ENCODE data around the gene DOLPP1. TPM values are rescaled to one million over a fixed set of nuclear protein-coding genes. Genes with fewer than 3 reads are reported as not detected.
A peak's percentile ranks its signal among the peaks of the same experiment; 100 is the strongest.

DOLPP1 gene
- total RNA-seq, 1 donor from 2014 or later, result 9.5 TPM

DNA sequence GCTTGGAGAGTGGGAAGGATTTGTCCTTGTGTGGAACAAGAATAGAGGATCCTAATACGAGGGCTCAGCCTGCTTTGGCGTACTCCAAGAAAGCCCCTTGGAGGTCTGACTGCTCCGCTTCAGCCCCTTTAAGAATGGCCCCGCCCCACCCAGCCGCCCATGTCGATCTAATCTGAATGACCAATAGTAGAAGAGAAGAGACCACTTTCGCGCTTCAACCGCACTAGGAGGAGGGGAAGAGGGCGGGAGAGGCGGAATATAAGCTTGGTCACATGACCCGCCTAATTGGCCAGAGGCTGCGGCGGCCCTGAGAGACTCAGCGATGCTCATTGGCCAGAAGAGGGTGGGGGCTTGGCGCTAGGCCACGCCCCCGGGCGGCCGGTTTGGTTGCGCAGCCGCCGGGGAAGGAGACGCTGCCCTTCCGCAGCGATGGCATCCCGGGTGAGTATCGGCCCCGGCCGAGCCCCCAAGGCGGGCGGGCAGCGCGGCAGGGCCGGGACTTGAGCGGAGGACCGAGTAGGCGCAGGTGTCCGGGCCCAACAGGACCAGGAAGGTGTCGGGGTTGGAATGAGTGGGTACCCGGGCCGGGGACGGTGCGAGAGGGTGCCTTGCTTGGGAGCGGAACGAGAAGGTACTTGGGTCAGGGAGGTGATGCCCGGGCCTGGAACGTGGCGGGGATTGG lies 44.5 kb upstream of the DOLPP1 start, which contains the start of gene MIGA2:
Gene MIGA2 (plus strand): TSS at position 386 of the 682 bp plus-strand sequence. CDS start 3,969 bp downstream, outside the sequence.
- Histone ChIP-seq H3K27ac (peak within 1 kb of the TSS; percentile 84), H3K4me3 (peak within 1 kb of the TSS; percentile 99), H3K9me3 (no peaks in the 10 kb centered on the region), H3K4me1 (peaks cover 15% of the 10 kb centered on the region), H3K36me3 (peaks cover 15% of the 10 kb centered on the region), H3K27me3 (ENCODE audit: low read depth) (no peaks in the 10 kb centered on the region)
- no peak for TF ChIP-seq CTCF (IDR thresholded peaks at IDR 0.05)
- peak; percentile 98 to 99 for ATAC-seq
- intact Hi-C loops (cut with DNase I), result no loop called here
- DNase-seq, result peak; percentile 99

- no peaks in the 10 kb centered on the region for H3K27me3 ChIP-seq (ENCODE audit: low read depth)
- ATAC-seq (peak; percentile 1 to 6), DNase-seq (no peak)
- TF ChIP-seq CTCF (IDR thresholded peaks at IDR 0.05), result no peak
- intact Hi-C loops (cut with DNase I), result no loop called here
- H3K27ac ChIP-seq, result peak overlapping the region; percentile 84
- peaks cover 15% of the 10 kb centered on the region for H3K4me1 ChIP-seq
- peak overlapping the region; percentile 99 for H3K4me3 ChIP-seq
- peaks cover 23% of the 10 kb centered on the region for H3K36me3 ChIP-seq
- no peaks in the 10 kb centered on the region for H3K9me3 ChIP-seq
Measured at GRCh38 chr9:129036923-129037766, 43.8 kb upstream of the DOLPP1 start.

DNA sequence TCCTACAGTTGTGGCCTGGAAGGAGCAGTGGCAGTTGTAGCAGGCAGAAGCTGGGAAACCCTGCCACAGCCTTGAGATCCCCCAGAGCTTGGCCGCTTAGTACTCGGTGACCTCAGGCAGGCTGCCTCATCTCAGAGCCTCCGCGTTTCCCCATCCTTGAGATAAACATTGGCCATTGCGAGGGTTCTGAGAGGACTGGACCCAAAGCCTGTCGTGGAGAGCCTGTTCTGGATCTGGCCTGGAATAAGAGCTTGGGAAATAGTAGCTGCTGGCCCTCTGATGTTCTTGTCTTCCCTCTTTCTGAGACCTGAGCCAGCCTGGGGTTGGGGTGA lies 43.2 kb upstream of the DOLPP1 start:
- DNase-seq (no peak), ATAC-seq (no peak)
- Histone ChIP-seq H3K27ac (no peak overlapping the region), H3K4me3 (peak overlapping the region; percentile 99), H3K27me3 (ENCODE audit: low read depth) (no peaks in the 10 kb centered on the region), H3K4me1 (peaks cover 15% of the 10 kb centered on the region), H3K9me3 (no peaks in the 10 kb centered on the region), H3K36me3 (peaks cover 29% of the 10 kb centered on the region)
- no peak for TF ChIP-seq CTCF (IDR thresholded peaks at IDR 0.05)
- intact Hi-C loops (cut with DNase I), result no loop called here

GRCh38 chr9:129038109-129038852 lies 42.6 kb upstream of the DOLPP1 start:
- Histone ChIP-seq H3K27me3 (ENCODE audit: low read depth) (no peaks in the 10 kb centered on the region), H3K27ac (no peak overlapping the region)
- intact Hi-C loops (cut with DNase I), result no loop called here

More at GRCh38 chr9:129038109-129038852, 42.6 kb upstream of the DOLPP1 start:
- Histone ChIP-seq H3K36me3 (peaks cover 34% of the 10 kb centered on the region), H3K4me1 (peaks cover 15% of the 10 kb centered on the region), H3K4me3 (no peak overlapping the region), H3K9me3 (no peaks in the 10 kb centered on the region)
- no peak for DNase-seq
- TF ChIP-seq CTCF (IDR thresholded peaks at IDR 0.05), result no peak
- ATAC-seq, result no peak
